GM21825 (cell line): Measurements from ENCODE around the gene ECE1.
"Not testable (repeated sequence)": the region's sequence is repeated elsewhere in the genome, so short reads cannot be mapped to it uniquely, and the experiment has no call there.

Experiments used
- ATAC-seq: cut with Tn5 transposase; IDR thresholded peaks from one replicate; pipeline ENCODE4 v1.9.1; 2021; ENCODE audit warnings: mild to moderate bottlenecking, moderate library complexity; ENCODE audit not compliant: unreplicated experiment

ECE1 gene

GRCh38 chr1:21232044-21232443, 58.2 kb downstream of the ECE1 start:
- no peak for ATAC-seq

DNA sequence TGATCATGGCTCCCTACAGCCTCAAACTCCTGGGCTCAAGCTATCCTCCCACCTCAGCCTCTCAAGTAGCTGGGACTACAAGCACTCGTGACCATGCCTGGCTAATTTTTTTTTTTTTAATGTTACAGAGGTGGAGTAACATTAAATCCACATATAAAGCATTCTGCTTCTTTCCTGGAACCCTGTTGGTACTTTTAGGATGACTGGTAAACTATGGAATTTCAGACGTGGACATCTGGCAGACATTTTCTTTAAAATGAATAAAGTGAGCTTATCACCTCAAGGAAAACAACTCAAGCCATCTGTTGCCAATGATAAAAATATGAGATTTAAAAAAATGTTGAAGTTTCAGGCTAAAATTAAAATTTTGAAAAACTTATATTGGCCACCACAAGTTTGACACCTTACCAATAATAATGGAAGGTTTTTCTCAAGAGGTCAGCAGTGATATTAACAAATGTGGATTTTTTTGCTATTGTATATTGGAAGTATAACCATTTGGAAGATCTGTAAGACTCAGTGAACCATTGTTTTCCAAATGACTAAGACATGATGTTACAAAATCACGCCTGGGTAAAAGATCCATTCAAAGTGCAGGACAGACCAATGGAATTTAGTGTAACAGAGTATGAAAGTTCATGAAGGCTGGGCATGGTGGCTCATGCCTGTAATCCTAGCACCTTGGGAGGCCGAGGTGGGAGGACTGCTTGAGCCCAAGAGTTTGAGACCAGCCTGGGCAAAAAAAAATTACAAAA, 60.8 kb downstream of the ECE1 start:
- ATAC-seq: no peak

GRCh38 chr1:21228224-21228623, 62.0 kb downstream of the ECE1 start:
- not testable (repeated sequence) for ATAC-seq

DNA sequence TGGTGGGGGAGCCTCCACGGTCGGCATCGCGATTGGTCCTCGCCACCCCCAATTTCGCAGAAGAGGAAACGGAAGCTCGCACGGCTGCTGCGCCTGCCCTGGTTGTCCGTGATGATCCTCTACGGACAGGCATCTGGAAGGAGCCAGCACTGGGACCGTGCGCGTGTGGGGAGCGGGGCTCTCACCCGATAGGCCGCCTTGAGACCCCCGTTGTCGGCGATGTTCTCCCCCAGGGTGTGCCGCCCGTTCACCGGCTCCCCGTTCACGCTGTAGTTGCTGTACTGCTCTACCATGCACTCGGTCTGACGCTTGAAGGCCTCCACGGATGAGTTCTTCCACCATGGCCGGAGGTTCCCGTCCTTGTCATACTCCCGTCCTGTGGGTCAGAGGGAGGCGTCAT, 65.2 kb downstream of the ECE1 start:
- no peak for ATAC-seq

GRCh38 chr1:21220815-21221214, 69.4 kb downstream of the ECE1 start:
- ATAC-seq: no peak

DNA sequence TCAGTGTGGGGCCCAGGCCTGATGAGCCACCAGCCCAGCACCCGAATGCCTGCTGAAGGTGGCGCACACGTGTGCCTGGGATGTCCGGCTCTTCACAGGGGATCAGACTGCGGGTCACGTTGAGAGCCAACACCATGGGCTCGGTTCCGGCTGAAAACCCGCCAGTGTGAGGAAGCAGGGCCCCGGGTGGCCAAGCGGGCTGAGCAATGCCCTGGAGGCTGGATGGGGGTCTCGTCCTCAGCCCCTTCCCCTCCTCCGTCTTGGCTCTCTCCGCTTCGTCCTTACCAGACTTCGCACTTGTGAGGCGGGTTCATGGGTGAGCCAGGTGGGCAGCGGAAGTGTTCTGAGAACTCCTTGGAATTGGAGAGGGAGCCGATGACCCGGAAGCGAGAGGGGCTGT, 70.6 kb downstream of the ECE1 start:
- ATAC-seq: no peak

DNA sequence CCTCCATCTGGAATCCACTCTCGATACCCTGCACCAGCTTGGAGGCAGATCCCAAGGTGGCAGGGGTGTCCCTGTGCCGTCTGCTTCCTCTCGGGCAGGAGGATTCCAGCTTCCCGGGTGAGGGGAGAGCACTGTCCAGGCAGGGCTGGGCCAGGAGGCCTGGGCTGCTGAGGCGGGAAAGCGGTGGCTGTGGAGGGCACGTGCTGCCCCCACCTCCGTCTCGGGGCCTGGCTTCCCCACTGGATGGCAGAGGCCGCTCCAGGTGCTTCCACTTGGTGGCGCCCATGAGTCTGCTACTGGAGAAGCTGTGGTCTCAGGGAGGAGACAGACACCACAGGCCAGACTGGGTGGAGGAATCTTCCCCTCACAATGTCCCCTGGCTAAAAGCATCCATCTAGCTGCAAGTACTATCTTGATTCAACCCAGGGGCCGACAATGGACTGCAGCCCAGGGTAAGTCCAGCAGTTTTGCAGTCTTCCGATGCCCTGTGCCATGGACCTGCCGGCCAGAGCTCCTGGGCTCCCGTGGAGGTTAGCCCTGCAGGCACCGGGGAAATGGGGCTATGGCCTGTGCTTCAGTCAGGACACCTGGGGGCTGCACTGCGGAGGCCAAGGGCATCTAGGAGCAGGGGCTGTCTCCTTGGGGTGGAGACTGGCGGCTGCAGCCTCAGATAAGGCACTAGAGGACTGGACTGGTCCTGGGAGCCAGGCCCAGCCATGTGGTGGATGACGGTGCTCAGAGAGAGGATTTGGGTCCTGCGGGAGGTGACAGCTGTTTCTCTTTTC, 72.3 kb downstream of the ECE1 start:
- no peak for ATAC-seq

- ATAC-seq: no peak
Measured at GRCh38 chr1:21216835-21217811, 73.1 kb downstream of the ECE1 start.

- ATAC-seq: no peak
Measured at GRCh38 chr1:21212126-21212525, 78.1 kb downstream of the ECE1 start.

GRCh38 chr1:21208137-21208700, 82.0 kb downstream of the ECE1 start:
- ATAC-seq: not testable (repeated sequence)

- ATAC-seq: no peak
Measured at GRCh38 chr1:21206117-21206516, 84.1 kb downstream of the ECE1 start.

DNA sequence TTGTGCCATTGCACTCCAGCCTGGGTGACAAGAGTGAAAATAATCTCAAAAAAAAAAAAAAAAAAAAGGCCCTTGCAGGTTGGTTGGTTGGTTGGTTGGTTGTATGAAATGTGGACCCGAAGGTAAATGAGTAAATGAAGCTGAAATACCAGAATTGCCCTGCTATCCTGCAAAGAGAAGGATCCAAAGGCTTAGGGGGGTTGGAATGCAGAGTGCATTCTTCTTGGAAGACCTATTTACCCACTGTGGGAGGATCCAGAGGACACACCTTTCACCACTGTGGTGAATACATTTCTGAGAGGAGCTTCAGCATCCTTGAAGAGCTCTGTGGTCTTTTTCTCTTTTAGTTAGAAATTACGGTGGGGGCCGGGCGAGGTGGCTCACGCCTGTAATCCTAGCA, 84.8 kb downstream of the ECE1 start:
- no peak for ATAC-seq

- no peak for ATAC-seq
Measured at GRCh38 chr1:21201650-21202049, 88.6 kb downstream of the ECE1 start.

GRCh38 chr1:21201238-21201637, 89.0 kb downstream of the ECE1 start:
- ATAC-seq: not testable (repeated sequence)

- ATAC-seq: no peak
Measured at GRCh38 chr1:21200767-21201166, 89.5 kb downstream of the ECE1 start.

GRCh38 chr1:21198929-21199328, 91.3 kb downstream of the ECE1 start:
- no peak for ATAC-seq

DNA sequence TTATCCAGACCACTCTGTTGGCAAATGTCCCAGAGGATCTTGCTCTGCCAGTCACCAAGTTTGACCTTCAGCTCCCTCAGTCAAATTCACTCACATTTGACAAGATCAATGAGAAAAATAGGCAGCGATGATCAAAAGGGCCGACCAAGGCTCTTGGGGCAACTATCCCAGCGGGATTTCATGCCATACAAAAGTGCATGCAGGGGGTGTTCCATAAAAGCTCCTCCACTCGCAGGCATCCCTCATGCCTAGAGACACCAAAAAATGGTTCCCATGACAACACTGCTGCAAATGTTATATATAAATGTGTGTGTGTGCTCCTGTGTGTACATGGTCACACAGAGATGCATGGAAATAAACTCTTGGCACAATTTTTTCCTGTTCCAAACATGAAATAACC, 97.4 kb downstream of the ECE1 start:
- ATAC-seq: no peak

DNA sequence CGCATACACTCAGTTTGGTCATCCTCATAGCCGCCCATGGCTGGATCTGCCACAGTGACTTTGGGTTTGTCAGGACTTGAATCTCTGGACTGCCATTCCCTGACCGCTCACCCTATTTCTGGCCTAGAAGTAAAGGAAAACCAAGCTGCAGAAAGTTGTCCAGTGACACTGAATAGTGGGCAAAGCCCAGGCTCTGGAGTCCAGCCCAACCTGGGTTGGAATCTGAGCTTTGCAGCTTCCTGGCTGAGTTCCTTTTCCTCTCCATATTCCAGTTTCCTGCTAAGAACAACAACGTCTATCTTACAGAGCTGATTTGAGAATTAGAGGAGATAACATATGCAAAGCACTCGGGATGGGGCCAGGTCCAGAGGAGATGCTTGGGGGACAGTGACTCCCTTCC, 98.0 kb downstream of the ECE1 start:
- ATAC-seq: no peak

GRCh38 chr1:21190771-21191170, 99.5 kb downstream of the ECE1 start:
- not testable (repeated sequence) for ATAC-seq

DNA sequence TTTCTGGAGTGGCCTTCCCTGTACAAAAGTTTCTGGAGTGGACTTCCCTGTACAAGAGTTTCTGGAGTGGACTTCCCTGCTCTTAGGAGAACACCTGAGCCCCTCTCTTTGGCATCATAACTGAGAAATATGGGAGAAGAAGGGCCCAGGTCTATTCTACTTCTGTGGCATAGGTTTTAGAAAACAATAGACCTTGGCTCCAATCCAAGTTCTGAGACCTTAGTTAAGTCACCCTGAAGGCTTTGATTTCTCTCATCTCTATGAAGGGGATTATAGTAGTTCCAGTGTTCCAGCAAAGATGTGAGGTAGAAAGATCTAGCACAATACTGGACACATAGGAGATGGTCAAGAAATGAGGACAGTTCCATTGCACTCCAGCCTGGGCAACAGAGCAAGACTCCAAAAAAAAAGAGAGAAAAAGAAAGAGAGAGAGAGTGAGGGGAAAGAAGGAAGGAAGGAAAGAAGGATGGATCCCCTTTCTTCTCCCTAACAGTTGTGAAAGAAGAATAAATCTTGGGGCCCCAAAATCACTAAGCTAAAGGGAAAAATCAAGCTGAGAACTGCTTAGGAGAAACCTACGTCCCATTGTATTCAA, 100.3 kb downstream of the ECE1 start:
- ATAC-seq: no peak
